NCI-H2107 treated with DMSO at 0.1 percent for 48 hours (cell line): Measurements from ENCODE around the gene CCBE1.

Experiments used
- DNase-seq: peaks from one replicate; lab custom pipeline; 2025; ENCODE audit not compliant: unreplicated experiment; lab: John Stamatoyannopoulos, UW

CCBE1 gene

DNA sequence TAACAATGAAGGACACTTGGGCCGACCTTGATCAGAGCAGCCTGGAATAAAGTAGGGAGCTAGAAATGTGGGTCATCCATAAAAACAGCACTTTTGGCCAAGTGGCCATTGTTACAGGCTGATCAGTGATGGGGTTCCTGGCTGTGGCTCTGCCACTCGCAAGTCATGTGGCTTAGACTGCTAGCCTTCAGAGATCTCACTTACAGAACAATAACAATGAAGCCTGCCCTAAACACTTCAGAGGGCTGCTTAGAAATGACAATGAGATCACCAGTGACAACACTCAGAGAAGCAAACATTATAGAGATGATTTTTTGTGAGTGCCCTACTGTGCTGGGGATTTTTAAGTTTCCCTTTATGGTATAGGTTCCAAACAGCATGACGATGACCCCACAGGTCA, 230.2 kb downstream of the CCBE1 start:
- DNase-seq, result no peak

DNA sequence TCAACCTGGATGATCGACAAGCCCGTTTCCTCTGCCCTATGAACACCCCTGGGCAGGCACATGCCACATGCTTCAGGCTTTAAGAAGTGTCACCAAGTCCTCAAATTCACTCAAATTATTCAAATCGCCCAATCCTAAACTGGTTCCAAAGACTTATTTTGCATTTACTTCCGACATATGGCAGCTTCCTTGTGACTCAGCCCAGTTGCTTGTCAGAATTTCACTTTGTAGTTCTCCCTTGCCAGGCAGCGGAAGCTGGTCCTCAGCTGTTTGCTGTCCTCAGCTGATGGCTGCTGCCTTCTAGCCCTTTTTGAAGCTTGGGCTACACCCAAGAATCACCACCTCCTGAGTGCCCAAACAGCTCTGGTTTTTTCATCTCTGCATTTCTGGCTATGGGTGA, 232.7 kb downstream of the CCBE1 start:
- DNase-seq, result no peak

GRCh38 chr18:59461171-59461570, 236.1 kb downstream of the CCBE1 start:
- peak; percentile 24 for DNase-seq

GRCh38 chr18:59460072-59460420, 237.2 kb downstream of the CCBE1 start:
- no peak for DNase-seq

DNA sequence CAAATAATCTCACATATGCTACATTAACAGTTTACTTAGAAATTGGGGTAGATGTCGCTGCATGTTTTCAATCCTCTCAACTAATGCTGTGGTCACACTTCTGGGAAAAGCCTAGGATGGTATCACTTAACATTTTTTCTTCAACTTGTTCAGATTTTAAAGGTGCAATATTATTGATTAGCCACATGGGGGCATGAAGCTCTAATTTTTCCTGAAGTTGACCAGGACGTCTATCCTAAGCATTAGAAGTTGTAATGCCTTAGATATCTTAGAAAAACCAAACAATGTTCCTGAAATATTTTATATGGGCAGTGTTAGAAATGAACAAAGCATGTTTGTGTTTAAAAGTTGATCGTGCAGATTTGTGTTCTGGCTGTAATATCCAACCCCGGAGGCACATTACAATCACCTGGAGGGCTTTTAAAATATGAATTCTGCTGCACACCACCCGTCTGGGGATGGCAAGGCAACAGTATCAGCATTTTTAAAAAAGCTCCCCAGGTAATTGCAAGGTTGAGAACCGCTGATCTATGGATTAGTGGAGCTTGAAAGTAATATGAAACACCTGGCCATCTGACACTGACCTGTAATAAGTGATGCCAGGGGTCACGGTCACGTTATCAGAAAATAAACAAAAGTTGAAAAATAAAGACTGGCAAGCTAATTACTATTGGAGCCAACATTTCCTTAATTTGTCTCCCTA, 237.7 kb downstream of the CCBE1 start:
- DNase-seq, result peak; percentile 64

- DNase-seq, result no peak
Measured at GRCh38 chr18:59458575-59458974, 238.6 kb downstream of the CCBE1 start.

GRCh38 chr18:59456657-59457056, 240.6 kb downstream of the CCBE1 start:
- no peak for DNase-seq

DNA sequence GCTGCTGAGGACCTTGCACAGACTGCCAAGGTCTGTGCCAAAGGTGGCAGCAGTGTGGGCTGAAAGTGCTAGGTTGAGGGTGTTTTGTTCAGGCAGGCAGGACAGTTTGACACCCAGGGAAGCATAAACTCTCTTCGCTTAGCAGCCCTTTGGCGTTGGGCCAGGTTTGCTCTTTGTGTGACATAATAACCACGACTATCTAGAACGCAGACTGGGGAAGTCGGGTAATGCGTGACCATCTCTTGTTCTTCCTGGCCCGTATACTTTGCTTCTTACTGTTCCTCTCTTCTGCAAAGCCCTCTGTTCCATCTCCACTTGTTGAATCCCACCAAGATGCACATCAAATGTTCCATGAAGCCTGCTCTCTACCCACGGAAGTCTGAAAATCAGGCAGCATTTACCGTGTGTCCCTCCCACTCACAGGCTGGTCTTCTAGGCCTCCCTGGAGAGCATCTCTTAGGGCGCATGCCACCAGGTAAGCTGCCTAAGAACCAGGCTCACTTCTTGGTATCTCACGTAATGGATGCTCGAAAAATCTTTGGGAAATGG, 241.4 kb downstream of the CCBE1 start:
- peak; percentile 69 for DNase-seq

DNA sequence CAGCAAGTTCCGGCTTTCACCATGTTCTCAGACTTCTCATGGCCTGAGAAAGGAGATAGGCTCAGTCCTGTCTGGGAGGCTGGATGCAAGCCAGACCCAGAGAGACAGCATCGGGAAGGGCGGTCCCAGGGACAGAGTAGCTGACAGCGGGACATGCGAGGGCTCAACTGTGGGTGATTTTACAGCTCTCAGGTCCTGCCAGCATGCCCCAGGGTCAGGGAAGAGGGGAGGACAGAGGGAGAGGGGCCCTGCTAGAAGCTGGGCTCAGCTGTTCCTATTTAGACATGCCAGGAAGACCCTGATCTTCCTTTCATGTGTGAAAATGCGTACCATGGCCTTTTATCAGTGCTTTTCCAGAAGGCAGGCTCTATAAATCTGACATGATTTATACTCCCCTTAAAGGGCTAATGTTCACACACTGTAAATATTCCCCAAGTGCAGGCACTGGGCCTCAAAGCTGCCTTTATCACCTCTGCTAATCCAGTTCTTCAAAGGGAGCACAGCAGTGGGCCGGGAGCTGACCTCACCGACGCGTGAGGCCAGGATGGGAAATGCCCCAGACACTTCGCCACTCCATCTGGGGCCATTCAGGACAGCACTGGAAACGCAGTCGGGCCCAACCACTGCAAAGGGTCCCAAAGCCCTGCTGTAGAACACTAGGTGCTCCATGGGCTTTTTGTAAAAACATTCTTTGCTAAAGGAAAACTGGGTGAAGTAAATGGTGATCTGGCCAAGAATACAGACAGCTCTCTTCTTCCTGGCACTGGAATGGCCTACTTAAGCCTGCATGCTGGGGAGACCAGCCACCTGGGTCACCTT, 242.1 kb downstream of the CCBE1 start:
- DNase-seq, result no peak

DNA sequence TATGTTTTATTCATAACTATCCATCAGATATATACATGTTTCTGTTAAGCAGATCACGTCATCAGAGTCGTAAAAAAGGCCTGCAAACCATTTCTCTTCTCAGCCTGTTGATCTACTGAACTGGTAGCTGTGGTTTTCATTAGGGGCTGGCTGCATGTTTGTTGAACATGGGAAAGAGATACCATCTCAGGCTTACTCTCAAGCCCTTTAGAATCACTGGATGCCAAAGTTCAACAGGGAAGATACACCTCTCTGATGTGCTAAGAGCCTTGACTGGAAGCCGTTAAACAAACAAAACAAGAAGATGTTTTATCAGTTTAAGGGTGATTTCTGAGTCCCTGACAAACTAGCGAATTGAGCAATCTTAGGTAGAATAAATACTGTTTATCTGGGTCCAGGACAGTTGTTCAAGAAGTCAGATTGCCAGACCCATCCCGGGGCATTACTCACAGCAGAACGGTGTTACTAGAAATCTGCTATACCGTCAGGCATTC, 243.7 kb downstream of the CCBE1 start:
- DNase-seq, result no peak

DNA sequence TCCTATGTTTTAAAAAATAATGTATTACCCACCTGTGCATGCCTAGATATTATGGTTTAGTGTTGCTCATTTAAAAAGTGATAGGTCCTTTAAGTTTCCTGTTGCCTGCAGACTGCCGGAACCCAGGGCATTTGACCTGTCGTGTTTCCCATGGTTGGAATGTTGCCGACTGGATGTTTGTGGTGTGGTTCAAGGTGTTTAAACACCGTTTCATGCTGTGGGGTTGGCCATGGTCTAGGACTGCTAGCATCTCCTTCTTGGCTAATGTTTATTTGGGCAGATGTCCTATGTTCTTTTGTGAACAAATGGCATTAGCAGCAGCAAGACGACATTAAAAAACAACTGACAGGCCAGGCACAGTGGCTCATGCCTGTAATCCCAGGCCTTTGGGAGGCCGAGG, 245.3 kb downstream of the CCBE1 start:
- DNase-seq, result no peak

- no peak for DNase-seq
Measured at GRCh38 chr18:59451073-59451472, 246.2 kb downstream of the CCBE1 start.

- DNase-seq, result no peak
Measured at GRCh38 chr18:59448546-59448945, 248.7 kb downstream of the CCBE1 start.

DNA sequence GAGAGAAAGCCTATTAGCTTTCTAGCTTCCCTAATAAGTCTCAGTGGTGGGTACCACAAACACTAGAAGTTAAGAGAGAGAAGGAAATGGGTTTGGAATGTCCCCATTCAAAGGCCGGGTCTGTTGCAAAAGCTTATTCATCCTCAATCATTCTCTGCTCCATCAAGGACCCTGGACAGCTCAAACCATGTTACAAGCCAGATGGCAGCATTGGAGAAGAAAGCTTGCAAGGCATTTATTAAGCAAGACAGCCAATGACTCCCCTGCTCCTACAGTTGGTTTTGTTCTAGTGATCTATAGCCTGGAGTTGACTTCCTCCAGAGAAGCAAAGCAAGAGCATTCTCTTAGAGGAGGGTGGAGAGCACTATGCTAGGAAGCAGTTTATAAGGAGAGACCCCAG, 251.2 kb downstream of the CCBE1 start:
- no peak for DNase-seq

DNA sequence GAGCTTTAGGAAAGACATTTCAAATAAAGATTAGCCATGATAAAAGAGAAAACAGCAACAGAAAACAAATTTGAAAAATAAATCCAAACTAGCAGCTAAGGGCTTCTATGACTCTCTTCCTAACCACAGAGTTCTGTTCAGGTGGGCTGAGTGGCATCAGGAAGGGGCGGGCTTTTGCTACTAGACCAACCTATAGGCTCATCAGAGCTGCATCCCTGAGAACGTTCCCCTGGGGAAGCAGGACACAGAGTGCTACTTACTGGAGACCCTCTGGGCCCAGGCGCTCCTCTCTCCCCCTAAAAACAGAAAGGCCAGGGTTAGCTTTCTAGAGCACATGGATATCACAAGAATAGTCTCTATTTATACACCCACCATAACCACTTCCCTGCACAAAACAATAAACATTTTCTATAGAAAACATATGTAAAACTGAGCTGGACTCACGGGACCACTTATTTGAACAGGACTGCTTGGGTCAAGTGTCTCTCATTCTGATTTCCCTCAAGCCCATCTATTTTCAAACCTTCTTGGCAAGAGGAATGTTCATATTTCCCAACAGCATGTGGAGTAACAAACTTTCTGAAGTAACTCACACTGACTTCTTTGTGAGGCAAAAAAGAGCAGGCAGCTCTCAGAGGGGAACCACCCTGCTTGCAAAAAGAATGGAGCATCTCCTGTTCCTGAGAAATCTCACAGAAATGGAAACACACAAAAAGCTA, 259.2 kb downstream of the CCBE1 start:
- DNase-seq, result no peak

- DNase-seq, result no peak
Measured at GRCh38 chr18:59432803-59433597, 264.2 kb downstream of the CCBE1 start.

GRCh38 chr18:59431131-59431530, 266.1 kb downstream of the CCBE1 start:
- DNase-seq, result no peak

DNA sequence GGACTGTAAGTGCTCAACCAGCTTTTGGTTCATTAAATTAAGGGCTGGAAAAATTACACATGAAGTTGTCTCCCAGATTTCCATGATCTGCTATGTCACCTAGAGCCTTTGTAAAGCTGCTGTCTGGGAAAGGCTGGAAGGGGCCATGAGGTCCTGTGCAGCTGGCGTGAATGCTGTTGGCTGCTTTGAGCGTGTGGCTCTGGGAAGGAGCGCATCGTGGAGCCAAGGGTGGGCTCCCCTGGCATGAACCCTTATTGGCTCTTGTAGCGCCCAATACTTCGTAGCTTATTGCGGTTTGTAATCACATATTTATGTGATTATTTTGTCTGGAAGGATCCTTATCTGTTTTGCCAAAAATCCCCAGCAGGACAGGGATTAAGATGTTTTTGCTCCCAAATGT, 267.6 kb downstream of the CCBE1 start:
- no peak for DNase-seq

DNA sequence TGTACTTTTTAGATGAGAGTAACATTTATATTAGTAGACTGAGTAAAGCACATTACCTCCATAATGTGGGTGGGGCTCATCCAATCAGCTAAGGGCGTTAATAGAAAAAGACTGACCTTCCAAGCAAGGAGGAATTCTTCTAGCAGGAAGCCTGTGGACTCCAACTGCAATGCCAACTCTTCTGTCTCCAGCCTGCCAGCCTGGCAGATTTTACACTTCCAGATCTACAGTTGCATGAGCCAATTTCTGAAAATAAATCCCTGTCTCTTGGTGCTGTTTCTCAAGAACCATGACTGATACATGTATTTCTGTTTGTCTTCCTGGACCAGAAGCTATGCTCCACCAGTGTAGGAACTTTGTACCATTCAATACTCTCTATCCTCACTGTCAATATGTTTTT, 269.2 kb downstream of the CCBE1 start:
- DNase-seq, result no peak

- DNase-seq, result no peak
Measured at GRCh38 chr18:59426855-59427254, 270.4 kb downstream of the CCBE1 start.

DNA sequence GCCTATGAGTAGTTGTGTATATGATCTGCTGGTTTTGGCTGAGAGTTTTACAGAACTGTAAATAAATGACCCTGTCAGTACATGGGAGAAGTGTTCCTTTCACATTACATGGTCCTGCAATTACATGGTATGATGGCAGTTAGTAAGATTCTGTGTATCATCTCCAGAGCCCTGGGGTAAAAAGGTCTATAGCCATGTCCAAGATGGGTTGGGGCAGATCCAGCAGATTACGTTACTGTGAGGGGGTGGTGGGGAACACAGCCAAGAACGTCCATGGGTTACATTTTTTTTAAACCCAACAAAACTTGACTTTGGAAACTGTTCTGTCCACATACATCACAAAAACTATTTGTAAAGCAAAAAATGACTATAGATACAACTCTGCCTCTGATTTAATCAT, 274.0 kb downstream of the CCBE1 start:
- DNase-seq, result no peak
